ENCODE data around the gene SHOC2. TPM values are rescaled to one million over a fixed set of nuclear protein-coding genes. Genes with fewer than 3 reads are reported as not detected.

SHOC2 gene
- total and polyA plus RNA-seq, 2 of the 8 experiments (the other 6 are each of a cell fraction or from before 2014, with no cell fraction given) = 7.6 to 28.2 TPM

DNA sequence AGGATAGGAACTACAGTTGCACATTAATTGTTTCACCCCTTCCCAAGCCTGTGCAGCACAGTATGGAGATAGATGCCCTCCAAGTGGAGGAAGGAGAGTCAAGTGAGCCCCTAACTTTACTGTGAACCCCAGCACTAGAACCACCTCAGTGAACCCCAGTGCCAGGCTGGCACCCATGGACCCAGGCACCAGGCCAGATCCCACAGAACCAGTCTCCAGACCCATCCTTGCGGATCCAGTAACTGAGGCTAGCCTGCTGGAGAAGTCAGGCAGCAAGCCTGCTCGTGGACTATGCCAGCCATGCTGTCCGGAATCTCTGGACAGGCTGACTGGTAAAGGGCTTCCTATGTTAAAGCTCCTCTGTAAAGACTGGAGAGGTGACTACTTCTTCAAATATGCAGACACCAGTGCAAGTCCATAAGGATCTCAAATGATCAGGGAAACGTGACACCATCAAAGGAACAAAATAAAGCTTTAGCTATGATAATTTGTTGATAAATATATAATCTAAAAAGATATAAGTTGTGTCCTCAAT, 27.7 kb downstream of the SHOC2 start:
- FAIRE-seq (no peak), DNase-seq (ENCODE audit: low read depth in 1 of 2, low spot score in 2 of 2) (no peak)
- Histone ChIP-seq H2BK12ac (ENCODE audit: low read depth, low read length) (no peak overlapping the region), H3K23ac (ENCODE audit: insufficient read length) (no peak overlapping the region), H3K27me3 (replicated peaks in 1 of 4; ENCODE audit: control insufficient read depth in 3 of 4, extremely low read depth in 1 of 4, insufficient read depth in 3 of 4, low read length in 3 of 4) (no peaks in the 10 kb centered on the region), H3K9me3 (ENCODE audit: insufficient read depth in 2 of 2, low read depth in 1 of 2, low read length in 1 of 2) (no peaks in the 10 kb centered on the region), H2BK5ac (ENCODE audit: low read depth, low read length) (no peak overlapping the region), H3K79me1 (ENCODE audit: low read depth, low read length) (peaks cover 5% of the 10 kb centered on the region), H3K36me3 (ENCODE audit: control insufficient read depth in 2 of 4, insufficient read depth in 4 of 4, low read length in 3 of 4) (peaks cover 0 to 2% (median 0%) of the 10 kb centered on the region in 4 experiments; a peak in 1 of 8 replicates), H3K18ac (ENCODE audit: extremely low read depth, low read length) (no peak overlapping the region), H2BK15ac (ENCODE audit: low read length) (no peak overlapping the region), H4K5ac (ENCODE audit: insufficient read length, low read depth, low read length) (no peak overlapping the region), H2AFZ (ENCODE audit: low read length) (no peak overlapping the region), H3K56ac (replicated peaks; ENCODE audit: insufficient read length, low read depth, low read length) (no peak overlapping the region), H2BK20ac (ENCODE audit: low read length) (no peak overlapping the region), H4K20me1 (replicated peaks in 1 of 2; ENCODE audit: control insufficient read depth in 1 of 2, insufficient read depth in 2 of 2, low read length in 2 of 2) (peaks cover 0 to 5% of the 10 kb centered on the region in 2 experiments), H3K14ac (ENCODE audit: insufficient read length) (no peak overlapping the region), H3K4me2 (ENCODE audit: insufficient read depth in 1 of 2, low read depth in 2 of 2, low read length in 2 of 2) (no peak overlapping the region), H4K8ac (ENCODE audit: extremely low read depth, insufficient read depth, low read length) (0 out of 2 replicates have a peak overlapping the region, but pooled peaks have one; percentile 9), H2BK120ac (replicated peaks; ENCODE audit: low read depth, low read length) (no peak overlapping the region), H3K27ac (ENCODE audit: low read depth, low read length) (no peak overlapping the region), H3K79me2 (ENCODE audit: control insufficient read depth in 1 of 2, insufficient read depth in 2 of 2, low read length in 2 of 2) (peaks cover 0 to 68% of the 10 kb centered on the region in 2 experiments; a peak in 2 of 4 replicates), H3K4me1 (replicated peaks in 1 of 4; ENCODE audit: control insufficient read depth in 3 of 4, insufficient read depth in 4 of 4, low read length in 3 of 4) (peaks cover 0 to 4% (median 0%) of the 10 kb centered on the region in 4 experiments; a peak in 1 of 7 replicates), H3K23me2 (ENCODE audit: low read depth, low read length) (no peaks in the 10 kb centered on the region), H3K4ac (replicated peaks; ENCODE audit: insufficient read length, low read depth, low read length) (no peak overlapping the region), H3K9ac (replicated peaks in 1 of 4; ENCODE audit: extremely low read depth in 1 of 4, low read depth in 3 of 4, low read length in 3 of 4) (no peak overlapping the region), H4K91ac (replicated peaks; ENCODE audit: insufficient read length, low read length) (no peak overlapping the region), H3K4me3 (ENCODE audit: extremely low read depth in 1 of 4, insufficient read depth in 2 of 4, low read depth in 3 of 4, low read length in 4 of 4) (no peak overlapping the region), H2AK5ac (ENCODE audit: low read depth, low read length) (no peak overlapping the region)
- TF ChIP-seq RAD21 (IDR thresholded peaks at IDR 0.05 in 1 of 2, conservative IDR thresholded peaks at IDR 0.05 in 1 of 2; ENCODE audit: low read depth in 2 of 2, low read length in 2 of 2) (no peak), CBX5 (IDR thresholded peaks at IDR 0.05; ENCODE audit: low read depth, low read length) (no peak), YY1 (IDR thresholded peaks at IDR 0.05; ENCODE audit: low read depth, low read length) (no peak), TCF12 (IDR thresholded peaks at IDR 0.05; ENCODE audit: low read depth, low read length) (no peak), RFX5 (IDR thresholded peaks at IDR 0.05; ENCODE audit: borderline replicate concordance, low read depth, low read length) (no peak)
- TF ChIP-seq, protein P1, sequence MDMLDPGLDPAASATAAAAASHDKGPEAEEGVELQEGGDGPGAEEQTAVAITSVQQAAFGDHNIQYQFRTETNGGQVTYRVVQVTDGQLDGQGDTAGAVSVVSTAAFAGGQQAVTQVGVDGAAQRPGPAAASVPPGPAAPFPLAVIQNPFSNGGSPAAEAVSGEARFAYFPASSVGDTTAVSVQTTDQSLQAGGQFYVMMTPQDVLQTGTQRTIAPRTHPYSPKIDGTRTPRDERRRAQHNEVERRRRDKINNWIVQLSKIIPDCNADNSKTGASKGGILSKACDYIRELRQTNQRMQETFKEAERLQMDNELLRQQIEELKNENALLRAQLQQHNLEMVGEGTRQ (IDR thresholded peaks at IDR 0.05; ENCODE audit: low read length) = no peak
- TF ChIP-seq, protein P2, sequence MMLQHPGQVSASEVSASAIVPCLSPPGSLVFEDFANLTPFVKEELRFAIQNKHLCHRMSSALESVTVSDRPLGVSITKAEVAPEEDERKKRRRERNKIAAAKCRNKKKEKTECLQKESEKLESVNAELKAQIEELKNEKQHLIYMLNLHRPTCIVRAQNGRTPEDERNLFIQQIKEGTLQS (IDR thresholded peaks at IDR 0.05; ENCODE audit: insufficient read depth, low read depth, low read length) = no peak
- ChIA-PET POLR2A (ENCODE audit: partially characterized antibody) (no interaction called here), CTCF (ENCODE audit: partially characterized antibody) (interaction anchor here (0.8 kb wide), 1 partner anchor 49 kb away, joined by 3 read pairs; no protein-coding TSS in a partner anchor)
- WGBS, 2 experiments (ENCODE audit: extremely low coverage in 1 of 2, insufficient coverage in 1 of 2, insufficient read length in 1 of 2, insufficient replicate concordance in 2 of 2, low coverage in 1 of 2, low lambda C conversion rate in 2 of 2, missing lambda C conversion rate in 1 of 2) = 77% methylated on average over 4 of the region's 4 CpGs; no CpG with 5 or more reads in 1 of the 2 experiments

Data from H1 (cell line).